Cardiac muscle cell (in vitro differentiated cells and primary cell): ENCODE results near the gene SPOCK3. TPM values are rescaled to one million over a fixed set of nuclear protein-coding genes. Genes with fewer than 3 reads are reported as not detected.

Source experiments
- DNase-seq, 2 donors: peaks; one replicate each; pipeline versions ENCODE4 v3.0.0 to v3.0.0-alpha.2; 2010 to 2017; ENCODE audit warnings: low read depth in 1 of 2, low spot score in 1 of 2
- H3K27ac ChIP-seq: fragments of 200-600 bp; sonication (generic); 2 replicates; pipeline ENCODE4 v1.5.1; 2016
- H3K27me3 ChIP-seq: fragments of 200-600 bp; sonication (generic); 2 replicates; pipeline ENCODE4 v1.6.0; 2016; ENCODE audit warnings: control low read depth
- H3K36me3 ChIP-seq: fragments of 200-600 bp; sonication (generic); 2 replicates; pipeline ENCODE4 v1.5.1; 2016; ENCODE audit warnings: control low read depth
- H3K4me1 ChIP-seq: fragments of 200-600 bp; sonication (generic); 2 replicates; pipeline ENCODE4 v1.8.1; 2017; ENCODE audit warnings: low read depth, mild to moderate bottlenecking, mixed run types
- H3K4me3 ChIP-seq: fragments of 200-600 bp; sonication (generic); 2 replicates; pipeline ENCODE4 v1.5.1; 2016; ENCODE audit warnings: mild to moderate bottlenecking
- H3K9me3 ChIP-seq: fragments of 200-600 bp; sonication (generic); 2 replicates; pipeline ENCODE4 v1.5.1; 2017; ENCODE audit warnings: low read depth, mild to moderate bottlenecking, control low read depth
- polyA plus RNA-seq: library from polyadenylated mRNA; unstranded; fragments of >200 nt; fragmentation: Nextera tagmentation; extraction: Ambion mirVana; gene quantifications from 2 replicates; pipeline ENCODE4 v1.2.1, GENCODE V29; 2016
- total RNA-seq: library from RNA; depleted of rRNA; stranded (reverse); fragments of >200 nt; gene quantifications from 2 replicates; pipeline ENCODE4 v1.2.3, GENCODE V29; 2016
- TF ChIP-seq, protein P1 (sequence below): IDR thresholded peaks from 2 replicates; pipeline ENCODE4 v1.5.1; 2012; ENCODE audit warnings: low read depth, mild to moderate bottlenecking, low read length

The SPOCK3 gene
- total and polyA plus RNA-seq, 2 experiments from 2014 or later, result 1.3 to 4.6 TPM

DNA sequence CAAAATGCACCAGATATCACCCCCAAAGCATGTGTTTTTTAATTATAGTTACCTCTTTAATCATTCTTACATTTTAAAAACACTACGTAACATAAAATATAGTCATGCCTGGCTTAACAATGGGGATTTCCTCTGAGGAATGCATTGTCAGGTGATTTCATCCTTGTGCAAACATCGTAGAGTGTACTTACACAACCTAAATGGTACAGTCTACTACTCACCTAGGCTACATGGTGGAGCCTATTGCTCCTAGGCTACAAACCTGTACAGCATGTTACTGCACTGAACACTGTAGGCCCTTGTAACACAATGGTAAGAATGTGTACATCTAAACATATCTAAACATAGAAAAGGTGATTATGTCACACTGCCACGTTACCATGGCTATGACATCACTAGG, 208.6 kb downstream of the SPOCK3 start:
- Histone ChIP-seq H3K4me1 (no peaks in the 10 kb centered on the region), H3K4me3 (no peak overlapping the region)
- no peak for DNase-seq

DNA sequence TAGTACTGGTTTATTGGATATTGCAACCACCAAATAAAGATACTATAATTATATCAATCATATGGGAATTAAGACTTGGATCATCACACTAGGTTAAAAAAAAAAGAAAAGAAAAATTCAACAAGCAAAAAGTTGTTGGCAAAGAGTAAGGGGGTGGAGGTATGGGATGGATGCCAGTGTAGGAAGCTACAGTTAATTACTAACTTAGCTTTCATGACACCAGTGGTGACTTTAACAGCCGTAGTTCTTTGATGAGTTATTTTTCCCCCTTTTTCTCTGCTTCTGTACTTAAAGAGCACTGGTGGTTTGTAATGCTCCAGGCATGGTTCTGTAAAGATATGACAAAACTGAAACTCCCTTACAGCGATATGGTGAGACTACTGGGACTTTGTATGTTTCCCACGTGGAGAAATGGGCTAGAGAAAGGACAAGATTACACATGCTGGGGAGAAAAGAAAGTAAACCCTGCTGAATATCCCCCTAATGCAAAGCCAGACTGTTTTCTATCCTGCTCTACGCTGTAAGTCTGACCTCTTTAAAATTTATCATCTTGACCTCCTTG, 210.8 kb downstream of the SPOCK3 start:
- TF ChIP-seq, protein P1, sequence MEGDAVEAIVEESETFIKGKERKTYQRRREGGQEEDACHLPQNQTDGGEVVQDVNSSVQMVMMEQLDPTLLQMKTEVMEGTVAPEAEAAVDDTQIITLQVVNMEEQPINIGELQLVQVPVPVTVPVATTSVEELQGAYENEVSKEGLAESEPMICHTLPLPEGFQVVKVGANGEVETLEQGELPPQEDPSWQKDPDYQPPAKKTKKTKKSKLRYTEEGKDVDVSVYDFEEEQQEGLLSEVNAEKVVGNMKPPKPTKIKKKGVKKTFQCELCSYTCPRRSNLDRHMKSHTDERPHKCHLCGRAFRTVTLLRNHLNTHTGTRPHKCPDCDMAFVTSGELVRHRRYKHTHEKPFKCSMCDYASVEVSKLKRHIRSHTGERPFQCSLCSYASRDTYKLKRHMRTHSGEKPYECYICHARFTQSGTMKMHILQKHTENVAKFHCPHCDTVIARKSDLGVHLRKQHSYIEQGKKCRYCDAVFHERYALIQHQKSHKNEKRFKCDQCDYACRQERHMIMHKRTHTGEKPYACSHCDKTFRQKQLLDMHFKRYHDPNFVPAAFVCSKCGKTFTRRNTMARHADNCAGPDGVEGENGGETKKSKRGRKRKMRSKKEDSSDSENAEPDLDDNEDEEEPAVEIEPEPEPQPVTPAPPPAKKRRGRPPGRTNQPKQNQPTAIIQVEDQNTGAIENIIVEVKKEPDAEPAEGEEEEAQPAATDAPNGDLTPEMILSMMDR, result no peak
- no peak overlapping the region for H3K27ac ChIP-seq
- no peaks in the 10 kb centered on the region for H3K36me3 ChIP-seq
- no peaks in the 10 kb centered on the region for H3K4me1 ChIP-seq
- H3K4me3 ChIP-seq, result no peak overlapping the region
- peak in 1 of 2 donors; percentile 17 for DNase-seq
- no peaks in the 10 kb centered on the region for H3K9me3 ChIP-seq
- H3K27me3 ChIP-seq, result no peaks in the 10 kb centered on the region

More for the DNA sequence above, 208.6 kb downstream of the SPOCK3 start:
- TF ChIP-seq, protein P1, result no peak
- Histone ChIP-seq H3K27ac (no peak overlapping the region), H3K27me3 (no peaks in the 10 kb centered on the region), H3K9me3 (no peaks in the 10 kb centered on the region), H3K36me3 (no peaks in the 10 kb centered on the region)

DNA sequence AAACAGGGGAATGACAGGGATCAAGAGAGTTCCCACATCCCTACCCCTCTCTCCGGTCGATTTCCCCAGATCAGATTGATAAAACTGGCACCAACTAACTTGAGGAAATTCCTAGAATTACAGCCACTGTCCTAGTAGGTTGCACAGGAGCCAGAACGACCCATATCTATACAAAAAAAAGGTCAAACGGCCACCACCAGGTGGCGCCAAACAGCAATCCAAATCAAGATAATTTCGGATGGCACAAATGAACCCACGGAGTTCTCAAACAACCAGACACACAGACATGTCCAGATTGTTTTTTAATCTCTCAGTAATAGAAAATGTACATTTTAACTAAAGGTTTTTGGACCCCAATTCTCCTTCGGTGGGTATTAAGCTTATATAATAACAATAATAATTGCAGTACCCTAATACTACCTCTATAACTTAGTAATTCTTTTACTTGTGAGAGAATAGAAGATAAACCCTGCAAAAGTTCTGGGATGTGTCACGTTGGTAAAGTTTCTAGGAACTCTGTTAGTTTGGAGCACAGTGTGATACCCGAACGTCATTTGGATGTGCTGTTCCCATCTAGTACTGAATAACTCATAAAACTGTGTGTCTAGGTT, 212.6 kb downstream of the SPOCK3 start:
- Histone ChIP-seq H3K27me3 (no peaks in the 10 kb centered on the region), H3K9me3 (no peaks in the 10 kb centered on the region), H3K4me3 (no peak overlapping the region), H3K27ac (no peak overlapping the region), H3K4me1 (no peaks in the 10 kb centered on the region), H3K36me3 (no peaks in the 10 kb centered on the region)
- peak; percentile 78 to 80 for DNase-seq
- TF ChIP-seq, protein P1, result peak; percentile 76

DNA sequence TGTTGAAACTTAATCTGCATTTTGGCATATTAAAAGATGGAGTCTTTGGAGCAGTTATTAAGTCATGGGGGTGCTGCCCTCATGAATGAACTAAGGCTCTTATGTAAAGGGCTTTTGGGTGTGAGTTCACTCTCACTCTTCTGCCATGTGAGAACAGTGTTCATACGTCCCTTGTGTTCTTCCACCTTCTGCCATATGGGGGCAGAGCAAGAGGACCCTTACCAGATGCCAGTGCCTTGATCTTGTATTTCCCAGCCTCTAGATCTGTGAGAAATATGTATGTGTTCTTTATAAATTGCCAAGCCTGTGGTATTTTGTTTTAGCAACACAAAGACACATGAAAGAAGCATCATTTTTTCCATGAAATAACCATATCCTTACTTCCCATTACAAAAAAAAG, 213.9 kb downstream of the SPOCK3 start:
- Histone ChIP-seq H3K4me1 (no peaks in the 10 kb centered on the region), H3K36me3 (no peaks in the 10 kb centered on the region), H3K27me3 (no peaks in the 10 kb centered on the region), H3K4me3 (no peak overlapping the region), H3K9me3 (no peaks in the 10 kb centered on the region), H3K27ac (no peak overlapping the region)
- TF ChIP-seq, protein P1, result peak; percentile 45
- DNase-seq, result peak; percentile 17 to 32

DNA sequence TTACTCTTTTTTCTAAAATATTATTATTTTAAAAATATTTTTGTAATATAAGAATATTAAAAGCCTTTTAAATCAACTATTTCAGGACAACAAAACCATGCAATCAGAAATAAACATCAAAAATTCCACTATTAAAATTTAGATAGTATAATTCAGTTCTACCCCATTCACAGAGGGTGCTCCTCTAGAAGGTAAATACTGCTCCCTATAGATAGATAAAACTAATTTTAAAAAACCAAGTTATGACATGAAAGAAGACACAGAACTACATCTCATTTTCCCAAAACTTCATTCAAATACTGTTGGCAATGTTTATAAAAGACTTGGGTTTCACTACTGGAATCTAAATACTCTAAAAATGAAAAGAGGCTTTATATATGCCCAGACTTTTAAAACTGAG, 219.3 kb downstream of the SPOCK3 start:
- TF ChIP-seq, protein P1, result no peak
- no peaks in the 10 kb centered on the region for H3K36me3 ChIP-seq
- DNase-seq, result no peak
- H3K4me1 ChIP-seq, result no peaks in the 10 kb centered on the region
- H3K4me3 ChIP-seq, result no peak overlapping the region
- H3K9me3 ChIP-seq, result no peaks in the 10 kb centered on the region
- no peaks in the 10 kb centered on the region for H3K27me3 ChIP-seq
- H3K27ac ChIP-seq, result no peak overlapping the region
